NCI-H748 (cell line): Measurements from ENCODE around the gene MIF.
"Not testable (repeated sequence)": the region's sequence is repeated elsewhere in the genome, so short reads cannot be mapped to it uniquely, and the experiment has no call there.

Experiments
- DNase-seq: peaks from one replicate; lab custom pipeline; 2025; ENCODE audit not compliant: unreplicated experiment; lab: John Stamatoyannopoulos, UW

Gene MIF

DNA sequence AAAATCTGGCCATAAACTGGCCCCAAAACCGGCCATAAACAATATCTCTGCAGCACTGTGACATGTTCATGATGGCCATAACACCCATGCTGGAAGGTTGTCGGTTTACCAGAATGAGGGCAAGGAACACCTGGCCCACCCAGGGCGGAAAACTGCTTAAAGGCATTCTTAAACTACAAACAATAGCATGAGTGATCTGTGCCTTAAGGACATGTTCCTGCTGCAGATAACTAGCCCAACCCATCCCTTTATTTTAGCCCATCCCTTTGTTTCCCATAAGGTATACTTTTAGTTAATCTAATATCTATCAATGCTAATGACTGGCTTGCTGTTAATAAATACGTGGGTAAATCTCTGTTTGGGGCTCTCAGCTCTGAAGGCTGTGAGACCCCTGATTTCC is 6.0 kb downstream of the MIF start:
- DNase-seq: not testable (repeated sequence)

DNA sequence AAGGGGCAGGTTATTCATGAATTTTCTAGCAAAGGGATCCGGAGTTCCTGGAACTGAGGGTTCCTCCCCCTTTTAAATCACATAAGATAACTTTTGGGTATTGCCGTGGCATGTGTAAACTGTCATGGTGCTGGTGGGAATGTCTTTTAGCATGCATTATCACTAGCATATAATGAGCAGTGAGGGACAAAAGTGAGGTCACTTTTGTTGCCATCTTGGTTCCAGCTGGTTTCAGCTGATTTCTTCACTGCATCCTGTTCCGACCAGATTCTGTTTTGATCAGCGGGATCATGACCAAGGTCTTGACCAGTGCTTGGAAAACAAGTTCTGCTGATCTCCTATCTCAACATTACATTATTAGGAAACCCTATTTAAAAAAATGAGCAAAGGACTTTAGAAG is 7.4 kb downstream of the MIF start:
- DNase-seq: no peak

- no peak for DNase-seq
These were observed 9.3 kb downstream of the MIF start for GRCh38 chr22:23903328-23903971.

DNA sequence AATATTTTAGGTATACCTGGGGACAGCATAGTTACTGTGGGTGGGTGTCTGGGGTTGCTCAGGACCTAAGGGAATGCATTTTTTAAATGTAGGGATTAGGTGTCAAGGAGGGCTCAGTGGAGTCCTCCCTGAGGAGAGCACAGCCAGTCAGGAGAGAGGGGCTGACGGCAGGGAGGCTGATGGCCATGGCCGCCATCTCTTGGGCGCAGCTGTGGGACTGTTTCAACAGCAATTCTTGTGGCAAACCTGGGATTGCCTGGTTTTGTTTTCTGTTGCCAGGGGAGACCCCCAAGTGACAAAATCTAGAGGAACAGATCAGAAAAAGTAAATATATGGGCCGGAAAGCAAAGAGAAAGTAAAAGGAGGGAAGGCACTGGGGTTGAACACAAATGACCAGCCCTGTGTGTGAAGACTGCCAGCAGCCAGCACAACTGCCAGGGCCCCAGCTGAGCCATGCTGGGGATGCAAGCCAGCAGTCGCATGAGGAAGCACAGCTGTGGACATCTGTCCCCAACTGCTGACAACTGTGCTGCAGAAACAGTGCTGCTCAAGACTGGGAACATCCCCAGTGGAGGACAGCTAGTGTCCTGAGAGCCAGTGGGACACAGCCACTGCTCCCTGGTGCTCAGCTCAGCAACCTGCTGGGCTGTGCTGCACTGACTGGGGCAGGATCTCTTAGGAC is 10.5 kb downstream of the MIF start:
- no peak for DNase-seq

DNA sequence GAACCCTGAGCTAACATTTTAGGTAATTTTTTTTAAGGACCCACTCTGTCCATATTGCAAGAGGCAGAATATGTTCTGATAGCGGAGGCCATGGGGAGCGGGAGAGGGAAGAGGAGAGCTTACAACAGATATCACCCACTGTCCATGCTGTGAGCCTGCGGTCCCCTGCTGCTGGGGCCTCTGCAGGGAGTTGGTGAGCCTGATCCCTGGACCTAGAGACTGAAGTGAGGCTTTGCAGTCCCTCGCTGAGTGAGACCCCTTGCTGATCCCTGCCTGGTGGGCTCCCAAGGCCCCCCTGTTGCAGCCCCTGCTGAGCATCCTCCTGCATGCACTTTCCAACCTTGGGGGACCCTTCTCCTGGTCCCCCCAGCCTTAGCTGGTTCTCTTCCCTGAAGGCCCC is 12.5 kb downstream of the MIF start:
- no peak for DNase-seq

GRCh38 chr22:23907423-23907822 is 13.2 kb downstream of the MIF start:
- DNase-seq: not testable (repeated sequence)

GRCh38 chr22:23908587-23909205 is 14.5 kb downstream of the MIF start:
- no peak for DNase-seq

- no peak for DNase-seq
These were observed 15.2 kb downstream of the MIF start for GRCh38 chr22:23909296-23909898.

- no peak for DNase-seq
These were observed 16.5 kb downstream of the MIF start for GRCh38 chr22:23910496-23911190.

DNA sequence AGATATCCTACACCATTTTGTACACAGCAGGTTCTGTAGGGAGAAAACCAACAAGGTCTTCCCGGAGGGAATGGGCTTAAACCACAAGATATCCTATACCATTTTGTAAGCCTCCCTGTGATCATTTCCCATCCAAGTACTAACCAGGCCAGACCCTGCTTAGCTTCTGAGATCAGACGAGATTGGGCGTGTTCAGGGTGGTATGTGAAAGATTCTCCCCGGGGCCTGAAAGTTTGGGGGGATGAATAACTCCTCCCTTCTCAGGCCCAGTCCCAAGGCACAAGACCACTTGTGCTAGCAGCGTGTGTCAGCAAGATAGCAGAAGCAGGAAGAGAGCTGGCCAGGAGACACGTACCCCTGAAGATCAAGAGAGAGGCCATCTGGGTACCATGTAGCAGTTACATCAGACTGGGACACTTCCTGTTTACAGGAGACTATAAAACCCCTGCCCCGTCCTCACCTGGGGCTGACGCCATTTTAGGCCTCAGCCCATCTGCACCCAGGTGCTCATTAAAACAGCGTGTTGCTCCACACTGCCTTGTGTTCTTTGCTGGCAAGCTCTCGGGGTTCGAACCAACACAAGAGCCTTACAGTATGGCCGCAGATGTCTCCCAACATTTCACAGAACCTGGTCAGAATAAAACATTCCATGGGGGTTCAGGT is 17.3 kb downstream of the MIF start:
- DNase-seq: no peak

DNA sequence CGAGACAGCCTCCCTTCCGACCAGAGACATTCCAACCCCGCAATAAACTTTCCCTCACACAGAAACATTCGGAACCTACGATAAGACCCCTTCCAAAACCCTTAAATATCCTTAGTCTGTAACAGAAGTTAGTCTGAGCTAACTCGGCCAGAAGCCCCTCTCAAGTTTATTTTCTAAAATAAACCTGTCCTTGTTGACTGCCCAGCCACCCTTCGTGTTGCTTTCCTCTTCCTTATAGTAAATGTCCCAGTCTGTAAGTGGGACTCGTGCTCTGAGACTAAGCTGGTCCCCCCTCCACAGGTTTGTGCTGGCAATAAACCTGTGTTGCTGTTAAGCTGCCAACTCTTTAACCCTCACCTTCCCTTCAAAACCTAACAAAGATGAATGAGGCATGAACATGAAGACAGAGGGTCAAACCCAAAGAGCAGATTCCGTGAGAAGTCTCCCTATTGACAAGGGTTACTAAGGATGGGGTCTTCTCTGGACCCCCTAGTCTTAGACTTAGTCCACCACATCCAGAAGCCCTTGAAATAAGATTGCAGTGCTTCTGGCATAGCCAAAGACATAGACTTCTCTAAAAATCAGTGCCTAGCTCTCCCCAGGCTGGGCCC is 18.2 kb downstream of the MIF start:
- DNase-seq: no peak

DNA sequence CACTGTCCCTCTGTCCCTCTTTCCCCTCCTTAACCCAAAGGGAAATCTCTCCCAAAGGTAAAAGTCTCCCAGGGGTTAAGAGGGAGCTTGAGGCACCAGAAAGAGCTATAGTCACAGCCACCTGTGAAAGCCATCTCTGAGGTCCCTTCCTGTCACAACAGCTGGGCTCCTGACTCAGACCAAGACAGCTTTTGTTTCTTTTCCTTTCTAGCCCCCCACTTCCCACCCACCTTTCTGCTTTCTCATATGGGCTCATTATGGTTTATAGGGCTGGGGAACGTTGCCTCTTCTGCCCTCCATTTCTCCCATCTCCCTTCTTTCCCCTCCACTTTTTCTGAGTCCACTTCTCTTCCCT is 19.1 kb downstream of the MIF start:
- DNase-seq: peak; percentile 29

GRCh38 chr22:23913661-23914353 is 19.6 kb downstream of the MIF start:
- DNase-seq: peak; percentile 99

DNA sequence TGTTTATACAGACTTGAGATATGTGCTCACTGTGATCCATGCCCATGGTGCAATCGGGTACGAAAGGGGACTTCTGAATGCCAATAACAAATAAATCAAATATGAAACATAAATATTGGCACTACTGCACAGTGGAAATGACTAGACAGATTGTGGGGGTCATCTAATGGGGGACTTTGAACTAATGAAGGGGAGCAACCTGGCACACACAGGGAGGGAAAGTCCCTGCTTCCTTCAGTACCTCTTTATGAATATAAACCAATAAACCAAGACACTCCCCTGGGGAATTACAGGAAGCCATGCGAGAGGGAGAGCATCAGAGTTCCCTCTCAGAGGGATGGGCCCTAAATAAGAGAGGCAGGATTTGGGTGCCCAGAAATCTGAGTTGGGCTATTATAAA is 21.1 kb downstream of the MIF start:
- no peak for DNase-seq

GRCh38 chr22:23920267-23920611 is 26.1 kb downstream of the MIF start:
- DNase-seq: not testable (repeated sequence)

DNA sequence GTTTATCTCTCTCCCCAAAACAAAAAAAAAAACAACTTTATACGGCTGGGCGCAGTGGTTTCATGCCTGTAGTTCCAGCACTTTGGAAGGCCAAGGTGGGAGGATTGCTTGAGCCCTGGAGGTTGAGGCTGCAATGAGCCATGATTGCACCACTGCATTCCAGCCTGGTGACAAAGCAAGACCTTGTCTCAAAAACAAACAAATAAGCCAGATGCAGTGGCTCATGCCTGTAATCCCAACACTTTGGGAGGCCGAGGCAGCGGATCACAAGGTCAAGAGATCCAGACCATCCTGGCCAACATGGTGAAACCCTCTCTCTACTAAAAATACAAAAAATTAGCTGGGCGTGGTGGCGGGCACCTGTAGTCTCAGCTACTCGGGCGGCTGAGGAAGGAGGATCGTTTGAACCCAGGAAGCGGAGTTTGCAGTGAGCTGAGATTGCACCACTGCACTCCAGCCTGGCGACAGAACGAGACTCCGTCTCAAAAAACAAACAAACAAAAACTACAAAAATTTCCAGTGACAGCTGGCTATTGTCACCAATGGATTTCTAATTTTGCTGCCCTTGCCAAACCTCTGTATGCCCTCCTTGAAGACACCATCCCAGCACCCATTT is 27.5 kb downstream of the MIF start:
- DNase-seq: not testable (repeated sequence)

- DNase-seq: no peak
These were observed 28.7 kb downstream of the MIF start for GRCh38 chr22:23922921-23923320.

DNA sequence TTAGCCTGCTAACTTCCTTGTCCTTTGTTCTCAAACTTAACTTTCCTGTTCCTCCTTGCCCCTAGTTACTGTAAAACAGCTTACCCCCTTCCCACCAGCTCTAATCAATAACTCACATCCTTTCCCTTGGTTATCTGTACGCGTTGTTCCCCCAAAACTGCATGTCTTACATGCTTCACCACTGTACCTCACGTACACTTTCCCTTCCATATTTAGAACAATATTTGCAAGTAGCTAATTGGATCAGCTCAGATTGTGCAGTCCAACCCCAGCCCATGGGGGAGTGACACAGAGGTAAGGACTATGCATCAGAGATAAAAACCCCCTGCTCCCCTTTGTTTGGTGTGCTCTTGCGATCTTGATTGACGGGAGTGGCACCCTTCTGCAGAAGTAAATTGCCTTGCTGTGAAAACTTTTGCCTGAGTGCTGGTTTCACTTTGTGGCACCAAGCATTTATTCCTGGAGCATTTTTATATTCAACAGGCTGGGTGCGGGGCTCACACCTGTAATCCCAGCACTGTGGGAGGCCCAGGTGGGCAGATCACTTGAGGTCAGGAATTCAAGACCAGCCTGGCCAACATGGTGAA is 30.9 kb downstream of the MIF start:
- no peak for DNase-seq

DNA sequence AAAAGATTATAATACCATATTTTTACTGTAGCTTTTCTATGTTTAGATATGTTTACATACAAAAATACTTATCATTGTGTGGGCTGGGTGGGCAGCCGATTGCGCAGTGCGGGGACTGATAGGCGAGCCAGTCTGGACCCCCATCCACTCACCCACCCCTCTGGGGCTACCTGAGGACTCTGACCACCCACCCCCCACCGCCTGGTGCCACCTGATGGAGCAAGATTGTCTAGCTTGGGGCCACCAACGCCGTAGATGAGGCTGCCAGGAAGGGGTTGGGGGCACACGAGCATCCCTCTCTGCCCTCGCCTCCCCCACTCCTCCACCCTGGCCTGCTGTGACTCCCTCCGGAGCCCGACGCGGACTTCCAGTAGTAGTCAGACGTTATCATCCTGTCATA is 32.4 kb downstream of the MIF start:
- DNase-seq: no peak
